GM21717 (cell line): ENCODE results near the gene CTXN1.
"Not testable (repeated sequence)": the region's sequence is repeated elsewhere in the genome, so short reads cannot be mapped to it uniquely, and the experiment has no call there.

ENCODE experiments used
- ATAC-seq: cut with Tn5 transposase; IDR thresholded peaks from one replicate; pipeline ENCODE4 v1.9.1; 2021; ENCODE audit warnings: mild to moderate bottlenecking, moderate library complexity; ENCODE audit not compliant: unreplicated experiment

CTXN1 gene

DNA sequence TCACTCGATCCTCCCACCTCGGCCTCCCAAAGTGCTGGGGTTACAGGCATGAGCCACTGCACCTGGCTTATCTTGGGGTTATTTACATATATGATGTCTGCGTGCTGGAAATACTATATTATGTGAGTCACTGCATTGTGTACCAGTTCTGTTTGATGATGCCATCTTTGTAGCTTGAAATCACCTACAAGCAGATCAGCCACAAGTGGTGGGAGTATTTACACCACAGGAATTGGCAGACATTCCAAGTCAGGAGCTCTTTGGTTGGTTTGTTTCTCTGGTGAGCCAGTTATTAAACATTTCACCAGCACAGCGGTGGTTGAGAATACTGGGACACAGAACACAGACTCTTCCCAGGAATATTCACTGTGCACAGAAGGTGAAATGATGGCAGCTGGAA lies 22.0 kb upstream of the CTXN1 start:
- no peak for ATAC-seq

DNA sequence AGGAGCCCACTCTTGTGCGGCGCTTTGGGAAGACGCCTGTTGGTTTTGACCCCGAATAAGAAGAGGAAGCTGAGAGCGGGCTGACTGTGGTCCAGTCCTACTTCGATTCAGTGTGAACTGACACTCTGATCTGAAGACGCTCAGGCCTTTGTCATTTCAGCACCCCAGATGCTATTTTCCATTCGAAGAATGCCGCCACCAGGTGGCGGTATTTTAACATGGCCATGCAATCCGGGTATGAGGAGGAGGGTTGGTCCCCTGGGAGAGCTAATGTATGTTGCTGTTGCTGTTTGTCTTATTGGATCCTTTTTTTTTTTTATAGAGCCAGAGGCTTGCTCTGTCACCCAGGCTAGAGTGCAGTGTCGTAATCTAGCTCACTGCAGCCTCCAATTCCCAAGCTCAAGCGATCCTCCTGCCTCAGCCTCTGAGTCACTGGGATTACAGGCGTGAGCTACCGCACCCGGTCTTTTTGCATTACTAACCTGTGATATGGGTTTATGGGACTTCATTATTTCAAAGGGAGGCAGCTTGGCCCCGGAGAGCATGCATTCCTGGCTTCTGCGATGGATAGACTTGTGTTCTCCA lies 18.3 kb upstream of the CTXN1 start:
- no peak for ATAC-seq

DNA sequence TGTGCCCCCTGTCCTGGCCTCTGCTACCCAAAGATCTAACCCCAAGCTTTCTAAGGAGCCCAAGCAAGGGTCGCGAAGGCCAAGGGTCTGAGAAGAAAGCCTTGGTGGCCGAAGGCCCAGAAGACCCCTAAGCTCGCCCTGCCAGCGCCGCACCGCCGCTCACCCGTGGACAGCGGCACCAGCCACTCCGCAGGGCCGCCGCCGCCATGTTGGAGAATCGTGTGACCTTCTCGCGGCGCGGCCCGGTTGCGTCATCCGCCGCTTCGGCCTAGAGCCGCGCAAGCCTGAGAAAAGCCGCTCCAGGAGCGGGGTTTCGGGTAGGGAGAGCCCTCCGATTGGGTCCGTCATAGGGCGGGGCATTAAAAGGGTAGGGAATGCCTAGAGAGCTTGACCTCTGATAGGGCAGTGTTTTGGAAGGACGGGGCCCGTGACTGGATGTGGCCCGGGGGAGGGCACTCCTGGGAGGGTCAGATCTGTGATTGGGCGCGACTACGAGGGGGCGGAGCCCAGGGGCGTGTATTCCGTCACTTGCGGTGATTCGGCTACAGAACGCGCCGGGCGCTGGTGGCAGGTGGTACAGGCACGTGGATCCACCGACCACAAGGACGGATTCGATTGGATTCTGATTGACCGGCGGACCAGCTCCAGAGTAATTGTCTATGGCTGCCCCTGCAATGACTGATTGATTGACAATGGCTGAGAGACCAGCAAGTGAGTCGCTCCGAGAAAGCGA lies 17.7 kb upstream of the CTXN1 start, which contains the start of gene TIMM44:
TIMM44 (minus strand) TSS at position 223 of the 733 bp plus-strand sequence; CDS start at position 208, 15 bp downstream.
- peak; percentile 91 for ATAC-seq

DNA sequence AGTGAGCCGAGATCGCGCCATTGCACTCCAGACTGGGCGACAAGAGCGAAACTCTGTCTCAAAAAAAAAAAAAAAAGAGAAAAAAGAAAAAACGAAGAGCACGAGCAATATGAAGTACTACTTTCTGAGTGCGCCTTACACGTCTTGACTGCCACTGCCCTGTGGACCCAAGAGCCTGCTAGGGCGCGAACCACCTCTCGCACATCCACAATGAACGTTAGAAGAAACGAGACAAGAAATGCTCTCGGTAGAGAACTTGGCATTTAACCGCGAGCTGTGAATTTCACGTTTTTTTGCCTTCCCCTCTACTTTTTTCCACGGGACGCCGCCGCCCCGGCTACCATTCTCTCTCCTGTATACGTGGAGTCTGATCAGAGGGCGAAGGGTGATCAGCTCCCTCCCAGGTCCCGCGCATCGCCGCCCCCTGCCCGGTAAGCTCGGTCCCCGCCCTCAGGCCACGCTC lies 17.1 kb upstream of the CTXN1 start:
- ATAC-seq: peak; percentile 12

DNA sequence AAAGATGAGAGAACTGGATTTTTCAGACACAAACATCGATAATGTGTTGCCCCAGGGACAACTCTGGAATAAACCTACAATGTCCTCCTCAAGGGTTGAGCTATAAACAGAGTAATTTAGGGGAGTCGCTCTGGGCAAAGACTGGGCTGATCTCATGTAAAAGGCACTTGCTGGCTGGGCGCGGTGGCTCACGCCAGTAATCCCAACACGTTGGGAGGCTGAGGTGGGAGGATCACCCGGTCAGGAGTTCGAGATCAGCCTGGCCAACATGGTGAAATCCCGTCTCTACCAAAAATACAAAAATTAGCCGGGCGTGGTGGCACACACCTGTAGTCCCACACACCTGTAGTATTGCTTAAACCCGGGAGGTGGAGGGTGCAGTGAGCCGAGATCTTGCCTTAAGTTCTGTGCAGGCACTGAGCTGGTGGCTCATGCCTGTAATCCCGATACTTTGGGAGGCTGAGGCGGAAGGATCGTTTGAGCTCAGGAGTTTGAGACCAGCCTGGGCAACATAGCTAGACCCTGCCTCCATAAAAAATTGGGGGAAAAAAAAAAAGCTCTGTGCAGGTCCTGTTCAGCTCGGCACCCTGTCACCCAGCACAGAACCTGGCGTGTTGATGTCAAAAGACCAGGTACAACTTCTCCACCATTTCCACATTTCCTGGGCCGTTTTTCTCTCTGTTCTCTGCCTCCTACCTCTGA lies 16.1 kb upstream of the CTXN1 start:
- ATAC-seq: no peak

DNA sequence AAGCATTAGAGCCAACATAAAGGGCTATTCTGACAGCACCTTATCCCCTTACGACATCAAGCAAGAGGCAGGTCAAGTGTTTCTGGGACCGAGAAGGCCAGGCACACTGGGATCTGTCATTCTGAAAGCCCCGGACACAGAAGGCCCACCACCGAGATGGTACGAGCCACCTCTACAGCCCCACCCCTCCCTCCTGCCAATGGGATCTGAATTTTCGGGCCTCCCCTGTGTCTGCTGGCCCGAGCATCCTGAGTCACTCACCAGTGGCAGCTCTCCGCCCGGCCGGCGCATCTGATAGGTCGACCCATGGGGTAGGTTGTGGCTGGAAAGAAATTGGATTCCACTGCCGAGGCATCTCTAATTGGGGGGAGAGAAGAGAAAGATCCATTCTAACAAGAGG lies 14.9 kb upstream of the CTXN1 start:
- no peak for ATAC-seq

DNA sequence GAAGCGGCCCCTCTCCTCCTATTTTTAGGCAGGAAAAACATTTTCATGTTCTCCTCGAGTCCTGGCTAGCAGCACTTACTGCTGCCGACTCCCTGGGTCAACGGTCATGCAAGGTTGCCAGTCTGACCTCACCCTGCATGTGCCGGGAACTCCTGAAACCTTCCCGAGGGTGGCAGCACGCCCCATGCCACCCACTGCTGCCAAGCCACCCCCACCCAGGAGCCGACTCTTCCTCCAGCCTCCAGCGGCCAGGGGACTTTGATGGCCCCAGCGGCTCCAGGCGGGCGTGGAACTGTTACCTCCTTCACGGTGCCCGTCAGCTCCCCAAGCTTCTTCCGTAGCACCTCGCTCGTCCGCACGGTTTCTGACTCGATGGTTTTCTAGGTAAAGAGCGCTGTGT lies 8.8 kb upstream of the CTXN1 start:
- ATAC-seq: no peak

DNA sequence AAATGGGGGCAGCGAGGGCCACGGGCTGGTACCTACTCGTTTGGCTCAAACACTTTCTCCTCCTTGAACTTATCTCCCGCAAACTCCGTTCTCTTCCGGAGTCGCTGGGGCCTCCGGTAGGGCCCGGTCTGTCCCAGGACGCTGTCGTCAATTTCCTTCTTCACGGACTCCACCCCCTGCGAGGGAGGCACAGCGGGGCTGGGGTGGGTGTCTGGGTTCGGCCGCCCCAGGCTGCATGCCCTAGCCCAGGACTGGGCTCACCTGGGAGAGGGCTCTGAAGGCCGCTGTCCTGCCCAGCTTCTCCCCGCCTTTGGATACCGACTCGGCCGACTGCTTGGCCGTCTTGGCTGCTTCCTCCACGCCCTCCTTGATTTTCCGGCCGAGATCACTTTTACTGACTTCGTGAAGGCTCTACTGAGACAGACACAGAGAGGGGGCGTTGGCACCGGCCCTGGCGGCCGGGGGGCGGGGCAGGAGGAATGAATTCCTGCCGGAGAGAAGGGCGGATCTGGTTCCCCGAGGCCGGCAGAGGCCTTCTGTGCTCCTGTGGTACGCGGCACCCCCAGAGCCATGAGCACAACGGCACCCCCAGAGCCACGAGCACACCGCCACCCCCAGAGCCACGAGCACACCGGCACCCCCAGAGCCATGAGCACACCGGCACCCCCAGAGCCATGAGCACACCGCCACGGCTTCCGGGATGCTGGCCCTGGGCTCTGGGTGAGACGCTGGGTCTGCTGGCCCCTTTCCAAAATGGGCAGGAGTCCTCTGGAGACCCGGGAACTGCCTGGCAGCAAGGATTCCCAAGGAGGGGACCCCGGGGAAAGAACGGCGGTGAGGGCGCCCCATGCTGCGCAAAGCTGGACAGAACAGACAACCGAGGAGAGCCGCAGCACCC lies 8.1 kb upstream of the CTXN1 start:
- ATAC-seq: no peak

DNA sequence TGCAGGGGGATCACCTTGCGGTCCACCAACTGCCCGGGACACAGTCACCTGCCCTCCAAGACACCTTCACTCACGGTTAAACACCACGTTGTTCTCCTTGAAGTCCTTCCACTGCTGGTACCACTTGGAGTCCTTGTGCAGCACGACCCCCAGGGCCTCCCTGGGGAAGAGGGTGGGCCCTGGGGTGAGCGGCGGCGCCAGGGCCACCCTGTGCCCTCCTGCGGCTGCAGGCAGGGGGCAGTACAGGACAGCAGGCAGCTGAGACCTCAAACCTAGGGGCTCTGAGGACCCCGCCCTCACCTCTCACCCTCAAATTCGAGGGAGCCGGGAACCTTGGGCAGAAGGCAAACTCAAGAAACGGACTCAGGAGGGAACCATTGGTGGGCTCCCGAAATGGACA lies 7.5 kb upstream of the CTXN1 start:
- ATAC-seq: no peak

DNA sequence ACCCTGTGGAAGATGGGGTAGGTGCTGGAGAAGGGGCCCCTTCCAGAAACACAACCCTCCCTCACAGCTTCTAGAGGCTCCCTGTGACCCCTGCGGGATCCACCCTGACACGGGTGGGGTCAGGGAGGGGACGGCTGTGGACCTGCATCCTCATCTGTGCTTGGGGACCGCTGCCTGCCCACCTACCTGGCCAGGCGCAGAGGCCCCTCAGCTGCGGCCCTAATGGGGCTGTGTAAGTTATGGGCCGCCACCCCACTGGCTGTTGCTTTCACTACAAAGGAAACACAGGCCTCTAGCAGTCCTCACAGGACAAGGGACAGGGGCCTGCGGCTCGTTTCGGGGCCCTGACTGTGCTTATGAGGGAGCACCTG lies 7.0 kb upstream of the CTXN1 start:
- ATAC-seq: no peak

DNA sequence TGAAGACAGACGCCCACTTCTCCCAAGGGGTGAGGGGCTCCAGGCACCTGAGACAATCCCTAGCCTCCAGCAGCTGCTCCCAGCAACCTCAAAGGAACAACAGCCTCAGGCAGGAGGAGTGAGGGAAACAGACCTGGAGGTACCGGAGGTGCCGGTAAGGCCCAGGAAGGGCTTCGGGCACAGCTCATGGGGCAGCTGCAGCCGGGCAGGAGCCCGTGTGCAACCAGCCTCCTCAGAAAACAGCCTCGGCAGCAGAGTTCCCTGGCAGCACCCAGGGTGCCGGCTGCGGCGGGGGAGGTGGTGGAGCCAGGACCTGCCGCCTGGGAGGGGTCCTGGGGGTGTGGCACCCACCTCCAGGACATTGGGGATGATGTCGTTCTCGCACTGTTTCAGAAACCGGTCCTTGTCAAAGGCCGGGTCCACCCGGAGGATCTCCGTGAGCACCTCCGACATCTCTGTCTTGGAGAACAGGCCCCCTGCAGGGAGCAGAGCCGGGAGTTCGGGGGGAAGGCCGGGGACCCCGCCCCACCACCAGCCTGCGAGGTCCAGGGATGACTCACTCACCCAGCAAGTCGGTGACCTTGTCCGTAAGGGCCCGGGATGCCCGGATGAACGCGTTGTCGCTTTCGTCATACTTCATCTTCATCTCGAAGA lies 6.5 kb upstream of the CTXN1 start:
- no peak for ATAC-seq

DNA sequence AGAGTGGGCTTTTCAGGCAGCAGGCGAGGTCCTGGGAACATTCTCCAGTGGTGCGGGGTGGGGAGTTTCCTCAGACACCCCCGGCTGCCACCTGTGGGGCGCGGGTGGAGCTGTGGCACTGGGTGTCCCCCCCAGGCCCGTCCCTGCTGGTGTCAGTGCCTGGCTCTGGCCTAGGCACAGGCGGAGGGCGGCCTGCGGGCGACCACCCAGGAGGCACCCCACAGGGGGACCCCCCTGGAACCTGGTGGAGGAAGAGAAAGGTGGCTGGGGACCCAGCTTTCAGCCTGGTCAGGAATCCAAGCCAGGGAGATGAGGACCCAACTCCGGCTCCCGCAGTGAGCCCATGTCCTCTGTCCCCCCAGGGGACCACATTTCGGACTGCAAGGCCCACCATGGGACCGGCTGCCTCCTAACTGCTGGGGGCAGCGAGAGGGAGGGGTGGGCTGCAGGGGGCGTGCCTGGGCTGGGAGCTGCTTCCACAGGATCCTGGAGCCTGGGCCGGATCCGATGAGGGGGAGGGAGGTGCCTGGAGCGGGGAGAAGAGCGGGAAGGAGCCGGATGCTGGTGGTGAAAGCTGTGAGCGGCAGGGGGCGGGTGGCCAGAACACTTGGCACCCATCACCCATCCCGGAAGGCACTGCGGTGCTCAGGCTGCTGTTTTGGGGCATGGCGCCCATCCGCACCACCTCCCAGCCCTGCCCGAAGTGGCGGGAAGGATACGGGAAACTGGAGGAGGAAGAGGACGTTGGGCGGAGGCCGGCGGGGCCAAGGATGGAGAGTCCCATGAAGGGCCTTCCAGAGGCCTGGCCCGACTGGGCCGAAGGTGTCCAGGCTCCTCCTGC lies 5.5 kb upstream of the CTXN1 start:
- no peak for ATAC-seq

DNA sequence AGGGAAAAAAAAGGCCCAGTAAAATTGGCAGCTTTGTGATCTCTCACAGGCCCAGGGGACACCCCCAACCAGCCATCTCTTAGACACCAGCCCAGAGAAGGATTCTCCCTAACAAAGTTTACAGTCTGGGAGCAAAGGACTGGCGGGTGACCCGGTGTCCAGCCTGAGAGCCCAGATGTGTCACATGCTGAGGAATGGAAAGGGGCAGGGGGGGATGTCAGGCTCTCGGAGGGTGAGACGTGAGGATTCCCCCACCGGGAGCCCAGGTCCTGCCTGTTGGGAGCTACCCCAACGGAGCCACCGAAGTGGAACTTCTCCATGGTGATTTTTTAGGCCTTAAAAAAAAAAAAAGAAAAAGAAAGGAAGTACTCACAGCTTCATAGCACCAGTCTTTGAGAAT lies 4.8 kb upstream of the CTXN1 start:
- no peak for ATAC-seq

DNA sequence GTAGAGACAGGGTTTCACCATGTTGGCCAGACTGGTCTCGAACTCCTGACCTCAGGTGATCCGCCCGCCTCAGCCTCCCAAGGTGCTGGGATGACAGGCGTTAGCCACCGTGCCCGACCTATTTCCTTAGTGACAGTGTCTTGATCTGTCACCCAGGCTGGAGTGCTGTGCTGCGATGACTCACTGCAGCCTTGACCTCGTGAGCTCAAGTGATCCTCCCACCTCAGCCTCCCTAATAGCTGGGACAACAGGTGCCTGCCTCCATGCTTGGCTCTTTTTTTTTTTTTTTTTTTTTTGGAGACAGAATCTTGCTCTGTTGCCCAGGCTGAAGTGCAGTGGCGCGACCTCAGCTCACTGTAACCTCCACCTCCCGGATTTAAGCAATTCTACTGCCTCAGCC lies 4.1 kb upstream of the CTXN1 start:
- not testable (repeated sequence) for ATAC-seq

DNA sequence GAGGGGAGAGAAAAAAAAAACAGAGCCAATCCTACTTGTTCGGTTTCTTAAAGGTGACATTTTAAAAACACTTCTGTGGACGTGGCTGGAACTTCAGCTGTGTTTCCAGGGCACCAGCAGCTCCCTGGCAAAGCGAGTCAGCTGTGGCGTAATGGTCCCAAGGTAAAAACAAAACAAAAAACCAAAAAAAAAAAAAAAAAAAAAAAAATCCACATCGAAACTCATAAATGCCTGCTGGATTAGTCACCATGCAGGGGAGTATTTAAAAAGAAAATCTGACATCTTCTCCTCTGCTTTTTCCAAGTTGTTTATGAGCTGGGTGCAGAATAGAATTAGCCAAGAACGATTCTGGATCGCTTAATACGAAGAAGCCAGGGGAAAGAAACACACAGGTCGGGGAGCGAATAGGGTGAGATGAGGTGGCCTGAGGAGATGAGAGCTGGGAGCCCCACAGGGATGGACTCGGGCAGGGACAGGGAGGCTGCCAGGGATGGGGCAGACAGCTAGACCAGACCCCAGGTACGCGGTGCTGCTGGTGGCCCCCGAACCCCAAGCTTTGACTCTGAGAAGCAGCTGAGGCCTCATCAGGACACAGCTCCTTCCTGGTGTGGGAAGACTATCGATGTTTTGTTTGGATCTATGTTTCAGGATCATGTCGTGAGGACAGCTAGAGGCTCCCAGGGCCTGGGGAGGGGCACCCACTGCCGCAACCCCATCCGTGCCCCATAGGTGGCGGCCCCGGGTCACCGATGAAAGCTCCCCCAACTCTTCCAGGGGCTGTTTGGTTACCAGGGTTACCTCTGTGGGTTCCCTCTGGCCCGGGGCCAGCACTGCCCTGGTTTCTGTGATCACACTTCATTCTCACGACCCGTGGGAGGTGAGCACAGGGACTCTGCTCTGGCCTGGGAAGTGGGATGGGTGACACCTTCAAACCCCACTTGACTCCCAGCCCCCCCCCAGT lies 3.1 kb upstream of the CTXN1 start:
- ATAC-seq: no peak

DNA sequence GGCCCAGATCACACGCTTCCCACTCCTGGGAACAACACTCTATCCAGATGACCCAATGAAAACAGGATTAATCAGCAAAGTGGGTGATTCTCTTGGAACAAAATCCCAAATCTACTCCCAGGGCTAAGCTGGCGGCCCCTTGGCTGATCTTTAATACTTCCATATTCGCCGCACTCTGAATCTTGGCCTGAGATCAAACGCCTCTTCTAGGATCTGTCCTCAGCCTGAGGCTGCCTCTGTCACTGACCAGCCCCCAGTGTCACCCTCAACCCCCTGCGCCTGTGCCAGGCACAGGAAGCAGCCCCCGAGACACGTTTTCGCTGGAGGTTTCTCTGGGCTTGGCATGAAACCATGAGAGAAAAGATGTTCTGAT lies 2.4 kb upstream of the CTXN1 start:
- ATAC-seq: no peak

DNA sequence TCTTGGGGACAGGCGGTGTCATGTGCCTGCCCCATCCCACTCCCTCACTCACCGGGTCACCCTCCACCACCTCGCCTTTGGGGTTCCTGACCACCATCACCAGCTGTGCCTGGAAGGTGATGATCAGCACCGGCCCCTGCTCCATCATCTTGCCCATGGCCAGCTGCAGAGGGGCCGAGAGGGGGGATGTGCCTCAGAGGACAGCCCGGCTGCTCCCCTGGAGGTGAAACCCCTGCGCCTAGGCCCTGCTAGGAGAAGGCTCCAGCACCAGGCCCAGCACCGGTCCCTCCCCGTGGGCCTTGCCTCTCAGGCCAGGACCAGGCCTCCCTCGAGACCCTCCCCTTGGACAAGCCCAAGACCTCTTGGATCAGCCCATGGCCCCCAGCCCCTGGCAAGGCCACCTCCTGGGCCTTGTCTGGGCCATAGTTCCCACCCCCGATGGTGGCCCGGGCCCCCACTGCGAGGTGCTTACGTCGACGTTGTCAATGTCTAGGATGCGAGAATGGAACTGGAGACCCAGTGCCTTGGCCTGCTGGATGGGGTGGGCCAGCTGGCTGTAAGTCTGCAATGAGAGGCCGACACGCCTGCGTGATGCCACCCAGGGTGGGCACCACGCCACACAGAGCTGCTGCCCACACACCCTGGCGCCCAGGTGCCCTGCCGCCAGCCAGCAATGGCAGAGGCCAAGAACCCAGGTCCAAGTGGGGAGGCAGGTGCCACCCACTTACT lies 1.8 kb upstream of the CTXN1 start:
- no peak for ATAC-seq
